GM23338 (cell line): ENCODE measurements around the gene ZMYND12. TPM values are rescaled to one million over a fixed set of nuclear protein-coding genes. Genes with fewer than 3 reads are reported as not detected.

Experiments
- ATAC-seq: fragments of 200-7000 bp; cut with Tn5 transposase; 3 replicates; pipeline ENCODE4 v1.9.1; 2020
- DNase-seq: peaks from one replicate; pipeline ENCODE4 v3.0.0-alpha.2; 2015; ENCODE audit warnings: low spot score
- H2AFZ ChIP-seq: fragments of 200-600 bp; sonication (generic); 2 replicates; pipeline ENCODE4 v1.8.0; 2016; ENCODE audit warnings: antibody characterized with exemption, mild to moderate bottlenecking, moderate library complexity
- H3F3A ChIP-seq: fragments of 200-600 bp; sonication (generic); replicated peaks from 2 replicates; pipeline ENCODE4 v1.8.0; 2017; ENCODE audit warnings: antibody characterized with exemption, mixed run types, low read depth
- H3K27ac ChIP-seq: fragments of 200-600 bp; sonication (generic); 2 replicates; pipeline ENCODE4 v1.6.1; 2016; ENCODE audit warnings: low read depth
- H3K27me3 ChIP-seq: fragments of 200-600 bp; sonication (generic); 2 replicates; pipeline ENCODE4 v1.8.0; 2016; ENCODE audit warnings: mild to moderate bottlenecking, mixed run types, moderate library complexity; ENCODE audit not compliant: insufficient read depth
- H3K36me3 ChIP-seq: fragments of 200-600 bp; sonication (generic); 2 replicates; pipeline ENCODE4 v1.8.0; 2016; ENCODE audit warnings: mild to moderate bottlenecking; ENCODE audit not compliant: insufficient read depth
- H3K4me1 ChIP-seq: fragments of 200-600 bp; sonication (generic); 2 replicates; pipeline ENCODE4 v1.8.0; 2016; ENCODE audit warnings: mild to moderate bottlenecking, moderate library complexity; ENCODE audit not compliant: insufficient read depth
- H3K4me2 ChIP-seq: fragments of 200-600 bp; sonication (generic); 2 replicates; pipeline ENCODE4 v1.7.1; 2017; ENCODE audit warnings: mixed run types
- H3K4me3 ChIP-seq: fragments of 200-600 bp; sonication (generic); 2 replicates; pipeline ENCODE4 v1.6.1; 2016; ENCODE audit warnings: mixed run types
- H3K79me2 ChIP-seq: fragments of 200-600 bp; sonication (generic); replicated peaks from 2 replicates; pipeline ENCODE4 v1.8.0; 2017; ENCODE audit warnings: mild to moderate bottlenecking; ENCODE audit not compliant: insufficient read depth
- H3K9me2 ChIP-seq: fragments of 200-600 bp; sonication (generic); 2 replicates; pipeline ENCODE4 v1.8.0; 2017; ENCODE audit not compliant: insufficient read depth
- H4K20me1 ChIP-seq: fragments of 200-600 bp; sonication (generic); replicated peaks from 2 replicates; pipeline ENCODE4 v1.8.0; 2017; ENCODE audit warnings: mild to moderate bottlenecking; ENCODE audit not compliant: insufficient read depth
- H3K27ac Mint-ChIP-seq: 2 replicates; pipeline ENCODE4 v1.8.0; 2020; ENCODE audit warnings: inconsistent platforms, mild to moderate bottlenecking, moderate library complexity, mixed read lengths
- H3K27me3 Mint-ChIP-seq: 3 replicates; pipeline ENCODE4 v1.8.0; 2022; ENCODE audit warnings: low read depth, mild to moderate bottlenecking, moderate library complexity, mixed read lengths, inconsistent platforms; ENCODE audit not compliant: insufficient read depth, poor library complexity
- H3K36me3 Mint-ChIP-seq: 3 replicates; pipeline ENCODE4 v1.8.0; 2021; ENCODE audit warnings: low read depth, mild to moderate bottlenecking, inconsistent platforms, moderate library complexity, mixed read lengths
- H3K4me1 Mint-ChIP-seq: 3 replicates; pipeline ENCODE4 v1.8.0; 2020; ENCODE audit warnings: mild to moderate bottlenecking, inconsistent platforms, mixed read lengths
- H3K4me3 Mint-ChIP-seq: 3 replicates; pipeline ENCODE4 v1.8.0; 2021; ENCODE audit warnings: moderate library complexity, mild to moderate bottlenecking, inconsistent platforms, mixed read lengths
- H3K9me3 Mint-ChIP-seq: 3 replicates; pipeline ENCODE4 v1.8.0; 2020; ENCODE audit warnings: moderate library complexity, mild to moderate bottlenecking, inconsistent platforms, mixed read lengths
- CREB1 ChIP-seq: fragments of 250-450 bp; sonication (Bioruptor Pico); IDR thresholded peaks from 2 replicates; pipeline ENCODE4 v1.5.0; 2020; ENCODE audit warnings: low read depth, mild to moderate bottlenecking, moderate library complexity
- EZH2 ChIP-seq: fragments of 200-600 bp; sonication (generic); IDR thresholded peaks from one replicate; pipeline ENCODE4 v1.8.0; 2017; ENCODE audit warnings: antibody characterized with exemption, mild to moderate bottlenecking, low read depth; ENCODE audit not compliant: unreplicated experiment
- EZH2phosphoT487 ChIP-seq: fragments of 200-600 bp; sonication (generic); IDR thresholded peaks from one replicate; pipeline ENCODE4 v1.8.1; 2018; ENCODE audit warnings: antibody characterized with exemption; ENCODE audit not compliant: unreplicated experiment
- JUNB ChIP-seq: IDR thresholded peaks from one replicate; pipeline ENCODE4 v1.6.1; 2016; ENCODE audit warnings: antibody characterized with exemption; ENCODE audit not compliant: unreplicated experiment
- NANOG ChIP-seq: IDR thresholded peaks from 2 replicates; pipeline ENCODE4 v1.6.1; 2016; ENCODE audit warnings: antibody characterized with exemption, borderline replicate concordance
- POLR2AphosphoS5 ChIP-seq: IDR thresholded peaks from 2 replicates; pipeline ENCODE4 v1.6.1; 2016; ENCODE audit warnings: antibody characterized with exemption, low read depth
- STAT1 ChIP-seq: IDR thresholded peaks from one replicate; pipeline ENCODE4 v1.6.1; 2016; ENCODE audit warnings: antibody characterized with exemption; ENCODE audit not compliant: unreplicated experiment
- ZNF114 ChIP-seq: fragments of 250-450 bp; sonication (Bioruptor Pico); IDR thresholded peaks from 2 replicates; pipeline ENCODE4 v1.5.0; 2020; ENCODE audit warnings: mild to moderate bottlenecking, moderate library complexity
- ZNF331 ChIP-seq: fragments of 250-450 bp; sonication (Bioruptor Pico); IDR thresholded peaks from 2 replicates; pipeline ENCODE4 v1.5.0; 2020; ENCODE audit warnings: low read depth, mild to moderate bottlenecking, moderate library complexity
- polyA plus RNA-seq: library from polyadenylated mRNA; unstranded; fragments of >200 nt; fragmentation: Nextera tagmentation; extraction: Ambion mirVana; gene quantifications from 2 replicates; pipeline ENCODE4 v1.2.1, GENCODE V29; 2016
- total RNA-seq: library from RNA; depleted of rRNA; stranded (reverse); fragments of >200 nt; shearing (Covaris generic); gene quantifications from 2 replicates; pipeline ENCODE4 v1.2.3, GENCODE V29; 2014
- TF ChIP-seq, protein P1 (sequence below), 2 experiments: fragments of 200-600 bp in 1 of 2; sonication (generic) in 1 of 2; conservative IDR thresholded peaks; 2 replicates each; pipeline versions ENCODE4 v1.5.1 to v1.6.1; 2016 to 2017; ENCODE audit warnings: antibody characterized with exemption in 2 of 2, low read depth in 2 of 2, mild to moderate bottlenecking in 2 of 2, moderate library complexity in 1 of 2
- TF ChIP-seq, protein P2 (sequence below): fragments of 250-450 bp; sonication (Bioruptor Pico); IDR thresholded peaks from 2 replicates; pipeline ENCODE4 v1.5.0; 2020; ENCODE audit warnings: mild to moderate bottlenecking, moderate library complexity
- TF ChIP-seq, protein P3 (sequence below): IDR thresholded peaks from 2 replicates; pipeline ENCODE4 v1.6.1; 2016; ENCODE audit warnings: antibody characterized with exemption
- TF ChIP-seq, protein P4 (sequence below): IDR thresholded peaks from one replicate; pipeline ENCODE4 v1.6.1; 2018; ENCODE audit warnings: antibody characterized with exemption; ENCODE audit not compliant: unreplicated experiment

Gene ZMYND12
- total and polyA plus RNA-seq, 2 experiments from 2014 or later = 0.16 to 0.63 TPM

DNA sequence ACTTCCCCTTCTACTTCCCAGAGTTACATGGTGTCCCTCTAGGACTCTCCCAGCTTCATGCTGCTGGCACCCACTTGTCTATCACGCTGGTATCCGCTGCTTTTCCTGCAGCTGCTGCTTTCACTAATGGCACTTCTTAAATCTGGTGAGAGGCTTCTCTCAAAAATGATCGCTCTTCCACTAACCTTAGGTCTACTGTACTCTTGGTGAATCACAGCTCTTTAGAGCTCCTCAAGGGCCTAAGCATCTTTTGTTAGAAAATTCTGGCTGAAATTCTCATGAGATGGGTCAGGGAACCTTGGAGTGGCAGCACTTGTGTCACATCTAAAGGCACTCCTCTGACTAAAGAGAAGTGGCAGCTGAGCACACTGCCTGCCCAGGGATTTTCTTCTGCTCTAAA is 32.1 kb downstream of the ZMYND12 start:
- Histone ChIP-seq H3K4me2 (no peak overlapping the region), H3F3A (no peaks in the 10 kb centered on the region), H3K9me2 (no peaks in the 10 kb centered on the region), H3K4me1 (peaks cover 13% of the 10 kb centered on the region), H3K27ac (no peak overlapping the region), H2AFZ (peak overlapping the region; percentile 49; the same call in 1 of the 2 replicates), H3K27me3 (no peaks in the 10 kb centered on the region), H4K20me1 (no peaks in the 10 kb centered on the region), H3K36me3 (no peaks in the 10 kb centered on the region), H3K4me3 (no peak overlapping the region), H3K79me2 (no peaks in the 10 kb centered on the region)
- H3K9me3 Mint-ChIP-seq = no peaks in the 10 kb centered on the region
- no peak overlapping the region for H3K4me3 Mint-ChIP-seq
- H3K27me3 Mint-ChIP-seq = peaks cover 9% of the 10 kb centered on the region
- H3K4me1 Mint-ChIP-seq = peaks cover 33% of the 10 kb centered on the region
- H3K27ac Mint-ChIP-seq = no peak overlapping the region
- DNase-seq (no peak), ATAC-seq (no peak)
- no peaks in the 10 kb centered on the region for H3K36me3 Mint-ChIP-seq
- TF ChIP-seq, protein P1, sequence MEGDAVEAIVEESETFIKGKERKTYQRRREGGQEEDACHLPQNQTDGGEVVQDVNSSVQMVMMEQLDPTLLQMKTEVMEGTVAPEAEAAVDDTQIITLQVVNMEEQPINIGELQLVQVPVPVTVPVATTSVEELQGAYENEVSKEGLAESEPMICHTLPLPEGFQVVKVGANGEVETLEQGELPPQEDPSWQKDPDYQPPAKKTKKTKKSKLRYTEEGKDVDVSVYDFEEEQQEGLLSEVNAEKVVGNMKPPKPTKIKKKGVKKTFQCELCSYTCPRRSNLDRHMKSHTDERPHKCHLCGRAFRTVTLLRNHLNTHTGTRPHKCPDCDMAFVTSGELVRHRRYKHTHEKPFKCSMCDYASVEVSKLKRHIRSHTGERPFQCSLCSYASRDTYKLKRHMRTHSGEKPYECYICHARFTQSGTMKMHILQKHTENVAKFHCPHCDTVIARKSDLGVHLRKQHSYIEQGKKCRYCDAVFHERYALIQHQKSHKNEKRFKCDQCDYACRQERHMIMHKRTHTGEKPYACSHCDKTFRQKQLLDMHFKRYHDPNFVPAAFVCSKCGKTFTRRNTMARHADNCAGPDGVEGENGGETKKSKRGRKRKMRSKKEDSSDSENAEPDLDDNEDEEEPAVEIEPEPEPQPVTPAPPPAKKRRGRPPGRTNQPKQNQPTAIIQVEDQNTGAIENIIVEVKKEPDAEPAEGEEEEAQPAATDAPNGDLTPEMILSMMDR (conservative IDR thresholded peaks at IDR 0.05; ENCODE audit: low read depth in 2 of 2) = no peak
- no peak for TF ChIP-seq STAT1
- TF ChIP-seq, protein P2, sequence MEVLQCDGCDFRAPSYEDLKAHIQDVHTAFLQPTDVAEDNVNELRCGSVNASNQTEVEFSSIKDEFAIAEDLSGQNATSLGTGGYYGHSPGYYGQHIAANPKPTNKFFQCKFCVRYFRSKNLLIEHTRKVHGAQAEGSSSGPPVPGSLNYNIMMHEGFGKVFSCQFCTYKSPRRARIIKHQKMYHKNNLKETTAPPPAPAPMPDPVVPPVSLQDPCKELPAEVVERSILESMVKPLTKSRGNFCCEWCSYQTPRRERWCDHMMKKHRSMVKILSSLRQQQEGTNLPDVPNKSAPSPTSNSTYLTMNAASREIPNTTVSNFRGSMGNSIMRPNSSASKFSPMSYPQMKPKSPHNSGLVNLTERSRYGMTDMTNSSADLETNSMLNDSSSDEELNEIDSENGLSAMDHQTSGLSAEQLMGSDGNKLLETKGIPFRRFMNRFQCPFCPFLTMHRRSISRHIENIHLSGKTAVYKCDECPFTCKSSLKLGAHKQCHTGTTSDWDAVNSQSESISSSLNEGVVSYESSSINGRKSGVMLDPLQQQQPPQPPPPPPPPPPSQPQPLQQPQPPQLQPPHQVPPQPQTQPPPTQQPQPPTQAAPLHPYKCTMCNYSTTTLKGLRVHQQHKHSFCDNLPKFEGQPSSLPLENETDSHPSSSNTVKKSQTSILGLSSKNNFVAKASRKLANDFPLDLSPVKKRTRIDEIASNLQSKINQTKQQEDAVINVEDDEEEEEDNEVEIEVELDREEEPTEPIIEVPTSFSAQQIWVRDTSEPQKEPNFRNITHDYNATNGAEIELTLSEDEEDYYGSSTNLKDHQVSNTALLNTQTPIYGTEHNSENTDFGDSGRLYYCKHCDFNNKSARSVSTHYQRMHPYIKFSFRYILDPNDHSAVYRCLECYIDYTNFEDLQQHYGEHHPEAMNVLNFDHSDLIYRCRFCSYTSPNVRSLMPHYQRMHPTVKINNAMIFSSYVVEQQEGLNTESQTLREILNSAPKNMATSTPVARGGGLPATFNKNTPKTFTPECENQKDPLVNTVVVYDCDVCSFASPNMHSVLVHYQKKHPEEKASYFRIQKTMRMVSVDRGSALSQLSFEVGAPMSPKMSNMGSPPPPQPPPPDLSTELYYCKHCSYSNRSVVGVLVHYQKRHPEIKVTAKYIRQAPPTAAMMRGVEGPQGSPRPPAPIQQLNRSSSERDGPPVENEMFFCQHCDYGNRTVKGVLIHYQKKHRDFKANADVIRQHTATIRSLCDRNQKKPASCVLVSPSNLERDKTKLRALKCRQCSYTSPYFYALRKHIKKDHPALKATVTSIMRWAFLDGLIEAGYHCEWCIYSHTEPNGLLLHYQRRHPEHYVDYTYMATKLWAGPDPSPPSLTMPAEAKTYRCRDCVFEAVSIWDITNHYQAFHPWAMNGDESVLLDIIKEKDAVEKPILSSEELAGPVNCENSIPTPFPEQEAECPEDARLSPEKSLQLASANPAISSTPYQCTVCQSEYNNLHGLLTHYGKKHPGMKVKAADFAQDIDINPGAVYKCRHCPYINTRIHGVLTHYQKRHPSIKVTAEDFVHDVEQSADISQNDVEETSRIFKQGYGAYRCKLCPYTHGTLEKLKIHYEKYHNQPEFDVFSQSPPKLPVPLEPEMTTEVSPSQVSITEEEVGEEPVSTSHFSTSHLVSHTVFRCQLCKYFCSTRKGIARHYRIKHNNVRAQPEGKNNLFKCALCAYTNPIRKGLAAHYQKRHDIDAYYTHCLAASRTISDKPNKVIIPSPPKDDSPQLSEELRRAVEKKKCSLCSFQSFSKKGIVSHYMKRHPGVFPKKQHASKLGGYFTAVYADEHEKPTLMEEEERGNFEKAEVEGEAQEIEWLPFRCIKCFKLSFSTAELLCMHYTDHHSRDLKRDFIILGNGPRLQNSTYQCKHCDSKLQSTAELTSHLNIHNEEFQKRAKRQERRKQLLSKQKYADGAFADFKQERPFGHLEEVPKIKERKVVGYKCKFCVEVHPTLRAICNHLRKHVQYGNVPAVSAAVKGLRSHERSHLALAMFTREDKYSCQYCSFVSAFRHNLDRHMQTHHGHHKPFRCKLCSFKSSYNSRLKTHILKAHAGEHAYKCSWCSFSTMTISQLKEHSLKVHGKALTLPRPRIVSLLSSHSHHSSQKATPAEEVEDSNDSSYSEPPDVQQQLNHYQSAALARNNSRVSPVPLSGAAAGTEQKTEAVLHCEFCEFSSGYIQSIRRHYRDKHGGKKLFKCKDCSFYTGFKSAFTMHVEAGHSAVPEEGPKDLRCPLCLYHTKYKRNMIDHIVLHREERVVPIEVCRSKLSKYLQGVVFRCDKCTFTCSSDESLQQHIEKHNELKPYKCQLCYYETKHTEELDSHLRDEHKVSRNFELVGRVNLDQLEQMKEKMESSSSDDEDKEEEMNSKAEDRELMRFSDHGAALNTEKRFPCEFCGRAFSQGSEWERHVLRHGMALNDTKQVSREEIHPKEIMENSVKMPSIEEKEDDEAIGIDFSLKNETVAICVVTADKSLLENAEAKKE (CRISPR knock-in tag) = no peak
- TF ChIP-seq ZNF114 (CRISPR knock-in tag) = no peak
- TF ChIP-seq ZNF331 (CRISPR knock-in tag) = no peak
- no peak for TF ChIP-seq JUNB
- TF ChIP-seq NANOG = no peak
- TF ChIP-seq EZH2phosphoT487 = no peak
- TF ChIP-seq, protein P3, sequence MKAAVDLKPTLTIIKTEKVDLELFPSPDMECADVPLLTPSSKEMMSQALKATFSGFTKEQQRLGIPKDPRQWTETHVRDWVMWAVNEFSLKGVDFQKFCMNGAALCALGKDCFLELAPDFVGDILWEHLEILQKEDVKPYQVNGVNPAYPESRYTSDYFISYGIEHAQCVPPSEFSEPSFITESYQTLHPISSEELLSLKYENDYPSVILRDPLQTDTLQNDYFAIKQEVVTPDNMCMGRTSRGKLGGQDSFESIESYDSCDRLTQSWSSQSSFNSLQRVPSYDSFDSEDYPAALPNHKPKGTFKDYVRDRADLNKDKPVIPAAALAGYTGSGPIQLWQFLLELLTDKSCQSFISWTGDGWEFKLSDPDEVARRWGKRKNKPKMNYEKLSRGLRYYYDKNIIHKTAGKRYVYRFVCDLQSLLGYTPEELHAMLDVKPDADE = no peak
- no peak for TF ChIP-seq CREB1 (CRISPR knock-in tag)
- TF ChIP-seq POLR2AphosphoS5 = no peak
- TF ChIP-seq EZH2 = no peak
- TF ChIP-seq, protein P4, sequence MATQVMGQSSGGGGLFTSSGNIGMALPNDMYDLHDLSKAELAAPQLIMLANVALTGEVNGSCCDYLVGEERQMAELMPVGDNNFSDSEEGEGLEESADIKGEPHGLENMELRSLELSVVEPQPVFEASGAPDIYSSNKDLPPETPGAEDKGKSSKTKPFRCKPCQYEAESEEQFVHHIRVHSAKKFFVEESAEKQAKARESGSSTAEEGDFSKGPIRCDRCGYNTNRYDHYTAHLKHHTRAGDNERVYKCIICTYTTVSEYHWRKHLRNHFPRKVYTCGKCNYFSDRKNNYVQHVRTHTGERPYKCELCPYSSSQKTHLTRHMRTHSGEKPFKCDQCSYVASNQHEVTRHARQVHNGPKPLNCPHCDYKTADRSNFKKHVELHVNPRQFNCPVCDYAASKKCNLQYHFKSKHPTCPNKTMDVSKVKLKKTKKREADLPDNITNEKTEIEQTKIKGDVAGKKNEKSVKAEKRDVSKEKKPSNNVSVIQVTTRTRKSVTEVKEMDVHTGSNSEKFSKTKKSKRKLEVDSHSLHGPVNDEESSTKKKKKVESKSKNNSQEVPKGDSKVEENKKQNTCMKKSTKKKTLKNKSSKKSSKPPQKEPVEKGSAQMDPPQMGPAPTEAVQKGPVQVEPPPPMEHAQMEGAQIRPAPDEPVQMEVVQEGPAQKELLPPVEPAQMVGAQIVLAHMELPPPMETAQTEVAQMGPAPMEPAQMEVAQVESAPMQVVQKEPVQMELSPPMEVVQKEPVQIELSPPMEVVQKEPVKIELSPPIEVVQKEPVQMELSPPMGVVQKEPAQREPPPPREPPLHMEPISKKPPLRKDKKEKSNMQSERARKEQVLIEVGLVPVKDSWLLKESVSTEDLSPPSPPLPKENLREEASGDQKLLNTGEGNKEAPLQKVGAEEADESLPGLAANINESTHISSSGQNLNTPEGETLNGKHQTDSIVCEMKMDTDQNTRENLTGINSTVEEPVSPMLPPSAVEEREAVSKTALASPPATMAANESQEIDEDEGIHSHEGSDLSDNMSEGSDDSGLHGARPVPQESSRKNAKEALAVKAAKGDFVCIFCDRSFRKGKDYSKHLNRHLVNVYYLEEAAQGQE = no peak
